Liver (tissue), 3 donors: Measurements from ENCODE around the gene APOL4.
"Not testable (repeated sequence)": the region's sequence is repeated elsewhere in the genome, so short reads cannot be mapped to it uniquely, and the experiment has no call there.

Experiments
- ATF3 ChIP-seq: IDR thresholded peaks from 2 replicates; pipeline ENCODE4 v1.6.1; 2016; ENCODE audit warnings: antibody characterized with exemption
- CTCF ChIP-seq: fragments of 150-350 bp; IDR thresholded peaks from 2 replicates; pipeline ENCODE4 v1.5.1; 2017; ENCODE audit warnings: improper control_type of control experiment, low read depth, low read length; ENCODE audit not compliant: missing input control
- MAX ChIP-seq: IDR thresholded peaks from 2 replicates; pipeline ENCODE4 v1.6.1; 2016; ENCODE audit warnings: antibody characterized with exemption
- RAD21 ChIP-seq, 2 donors: IDR thresholded peaks; 2 replicates each; pipeline ENCODE4 v1.6.1; 2016; ENCODE audit warnings: antibody characterized with exemption in 2 of 2, mild to moderate bottlenecking in 2 of 2
- REST ChIP-seq: IDR thresholded peaks from 2 replicates; pipeline ENCODE4 v1.6.1; 2016; ENCODE audit warnings: antibody characterized with exemption, mild to moderate bottlenecking
- donor health status: healthy.
- donor health status: healthy.

- TF ChIP-seq CTCF; MAX; ATF3; RAD21 (IDR thresholded peaks at IDR 0.05); REST: not testable (repeated sequence)
These were observed 1.8 kb upstream of the APOL4 start for GRCh38 chr22:36203441-36203840.
